MCF 10A (cell line): ENCODE measurements around the gene PRRT1B. TPM values are rescaled to one million over a fixed set of nuclear protein-coding genes. Genes with fewer than 3 reads are reported as not detected.

ENCODE experiments used
- BruUV-seq: library from RNA; stranded (reverse); fragments of 400-500 nt; replicated peaks from 2 replicates; lab custom pipeline; 2021; lab: Mats Ljungman, UMichigan
- CTCF ChIA-PET: fragments of 300-600 bp; sonication (Branson Sonifier 250); formaldehyde crosslinking; extraction: SDS; loops from one replicate; lab custom pipeline; 2021; ENCODE audit warnings: antibody characterized with exemption, inconsistent platforms; lab: Yijun Ruan, JAX
- POLR2A ChIA-PET: fragments of 300-600, 350-650 bp; sonication (Branson Sonifier 250); formaldehyde crosslinking; extraction: SDS; loops from one replicate; lab custom pipeline; 2020; ENCODE audit warnings: antibody characterized with exemption, inconsistent platforms; lab: Yijun Ruan, JAX
- DNase-seq: peaks from one replicate; pipeline ENCODE4 v3.0.0-alpha.2; 2018; ENCODE audit not compliant: unreplicated experiment
- H3K27ac Mint-ChIP-seq: one replicate; pipeline ENCODE4 v1.8.0; 2022; ENCODE audit warnings: mild to moderate bottlenecking, low read depth, mixed read lengths; ENCODE audit not compliant: unreplicated experiment
- H3K27me3 Mint-ChIP-seq: one replicate; pipeline ENCODE4 v1.8.0; 2022; ENCODE audit warnings: mixed read lengths; ENCODE audit not compliant: insufficient read depth, unreplicated experiment
- H3K36me3 Mint-ChIP-seq: one replicate; pipeline ENCODE4 v1.8.0; 2022; ENCODE audit warnings: mild to moderate bottlenecking, moderate library complexity, mixed read lengths; ENCODE audit not compliant: insufficient read depth, unreplicated experiment
- H3K4me1 Mint-ChIP-seq: one replicate; pipeline ENCODE4 v1.8.0; 2022; ENCODE audit warnings: mixed read lengths; ENCODE audit not compliant: insufficient read depth, unreplicated experiment
- H3K4me3 Mint-ChIP-seq: one replicate; pipeline ENCODE4 v1.8.0; 2022; ENCODE audit warnings: mild to moderate bottlenecking, moderate library complexity, mixed read lengths; ENCODE audit not compliant: unreplicated experiment
- H3K9me3 Mint-ChIP-seq: one replicate; pipeline ENCODE4 v1.8.0; 2022; ENCODE audit warnings: mixed read lengths; ENCODE audit not compliant: unreplicated experiment
- intact Hi-C: fragments of 100-400 bp; cut with micrococcal nuclease; formaldehyde crosslinking; loops from 2 replicates; pipeline ENCODE4 v1.14.1; 2022
- total RNA-seq: library from RNA; stranded (reverse); gene quantifications from 2 replicates; pipeline ENCODE4 v1.2.3, GENCODE V29; 2022
- TF ChIP-seq, protein P1 (sequence below): fragments of 200-600 bp; IDR thresholded peaks from one replicate; pipeline ENCODE4 v1.8.0; 2022; ENCODE audit warnings: antibody characterized with exemption, mild to moderate bottlenecking; ENCODE audit not compliant: unreplicated experiment

Gene PRRT1B
- total RNA-seq, 1 experiment from 2014 or later = not detected

DNA sequence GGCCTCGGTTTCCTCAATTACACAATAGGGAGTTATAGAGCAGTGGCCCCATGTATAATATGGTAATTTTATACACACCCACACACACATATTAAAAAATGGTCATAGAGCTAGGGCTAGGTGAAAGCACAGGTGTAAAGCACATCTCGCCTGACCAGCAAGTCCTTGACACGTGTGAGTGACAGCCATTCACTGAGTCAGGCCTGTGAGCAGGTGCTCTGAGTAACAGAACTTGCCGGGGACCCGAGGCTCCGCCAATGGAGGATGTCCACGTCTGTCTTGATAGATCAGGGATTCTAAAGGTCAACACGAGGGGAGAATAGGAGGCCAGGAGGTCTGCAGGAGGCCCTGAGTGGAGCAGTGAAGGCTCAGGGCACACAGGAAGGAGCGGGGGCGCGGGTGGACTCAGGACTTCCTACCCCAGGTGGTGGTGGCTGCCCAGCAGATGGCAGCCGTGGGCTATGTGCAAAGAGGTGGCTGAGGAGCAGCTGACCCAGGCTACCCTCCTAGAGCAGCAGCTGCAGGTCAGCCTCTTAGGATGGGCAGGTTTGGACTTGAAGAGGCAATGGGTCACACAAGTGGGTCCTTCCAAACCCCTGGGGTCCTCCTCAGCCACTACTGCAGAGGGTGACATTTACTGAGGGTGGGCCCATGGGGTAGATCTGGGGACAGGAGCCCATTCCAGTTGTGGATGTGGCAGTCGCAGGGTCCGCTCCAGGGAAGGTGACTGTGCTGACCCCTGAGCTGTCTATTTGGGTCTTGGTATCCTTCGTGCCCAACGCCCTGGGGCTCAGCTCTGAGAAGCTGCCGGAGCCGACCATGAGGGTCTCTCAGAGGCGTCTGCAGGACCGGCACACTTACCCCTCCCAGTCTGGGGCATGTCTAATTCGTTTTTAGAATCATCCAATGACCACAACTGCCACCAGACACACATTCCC is 45.9 kb downstream of the PRRT1B start:
- DNase-seq = peak; percentile 77
- intact Hi-C loops = loop anchor here (1.0 to 5.0 kb wide), 3 partner anchors 41 to 156 kb away; partner anchors contain the start of gene RAPGEF1
- Mint-ChIP-seq H3K9me3 (no peaks in the 10 kb centered on the region), H3K36me3 (peaks cover 7% of the 10 kb centered on the region), H3K27me3 (no peaks in the 10 kb centered on the region), H3K4me1 (peaks cover 4% of the 10 kb centered on the region), H3K4me3 (no peak overlapping the region), H3K27ac (no peak overlapping the region)
- CTCF ChIA-PET = interaction anchor here (0.6 to 9.4 kb wide), 30 partner anchors 11 to 944 kb away, joined by 3 to 151 read pairs (median 3); partner anchors contain the start of gene RAPGEF1
- POLR2A ChIA-PET = interaction anchor here (0.6 to 2.2 kb wide), 4 partner anchors 18 to 155 kb away, joined by 3 to 6 read pairs (median 4); no protein-coding TSS in a partner anchor
- no TSS peak for BruUV-seq
- TF ChIP-seq, protein P1, sequence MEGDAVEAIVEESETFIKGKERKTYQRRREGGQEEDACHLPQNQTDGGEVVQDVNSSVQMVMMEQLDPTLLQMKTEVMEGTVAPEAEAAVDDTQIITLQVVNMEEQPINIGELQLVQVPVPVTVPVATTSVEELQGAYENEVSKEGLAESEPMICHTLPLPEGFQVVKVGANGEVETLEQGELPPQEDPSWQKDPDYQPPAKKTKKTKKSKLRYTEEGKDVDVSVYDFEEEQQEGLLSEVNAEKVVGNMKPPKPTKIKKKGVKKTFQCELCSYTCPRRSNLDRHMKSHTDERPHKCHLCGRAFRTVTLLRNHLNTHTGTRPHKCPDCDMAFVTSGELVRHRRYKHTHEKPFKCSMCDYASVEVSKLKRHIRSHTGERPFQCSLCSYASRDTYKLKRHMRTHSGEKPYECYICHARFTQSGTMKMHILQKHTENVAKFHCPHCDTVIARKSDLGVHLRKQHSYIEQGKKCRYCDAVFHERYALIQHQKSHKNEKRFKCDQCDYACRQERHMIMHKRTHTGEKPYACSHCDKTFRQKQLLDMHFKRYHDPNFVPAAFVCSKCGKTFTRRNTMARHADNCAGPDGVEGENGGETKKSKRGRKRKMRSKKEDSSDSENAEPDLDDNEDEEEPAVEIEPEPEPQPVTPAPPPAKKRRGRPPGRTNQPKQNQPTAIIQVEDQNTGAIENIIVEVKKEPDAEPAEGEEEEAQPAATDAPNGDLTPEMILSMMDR = peak; percentile 80

DNA sequence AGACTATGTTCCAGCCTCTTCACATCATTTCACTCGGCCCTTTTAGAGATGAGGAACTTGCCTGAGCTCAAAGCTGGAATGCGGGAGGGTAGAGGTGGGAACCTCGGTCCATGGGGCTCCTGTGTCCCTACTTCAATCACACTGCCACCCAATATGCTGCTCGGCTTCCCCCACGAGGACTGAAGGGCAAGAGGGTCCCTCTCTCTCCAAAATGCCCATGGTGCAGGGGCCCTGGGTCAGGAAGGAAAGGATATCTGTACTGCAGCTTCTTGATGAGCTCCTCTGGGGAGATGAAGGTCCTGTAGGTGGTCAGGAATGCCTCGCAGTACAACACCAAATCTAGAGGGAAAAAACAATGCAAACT is 46.5 kb downstream of the PRRT1B start:
- Mint-ChIP-seq H3K4me3 (no peak overlapping the region), H3K9me3 (no peaks in the 10 kb centered on the region), H3K27me3 (no peaks in the 10 kb centered on the region), H3K4me1 (peaks cover 4% of the 10 kb centered on the region), H3K36me3 (peaks cover 7% of the 10 kb centered on the region), H3K27ac (no peak overlapping the region)
- no TSS peak for BruUV-seq
- ChIA-PET POLR2A (interaction anchor here (0.6 to 2.2 kb wide), 4 partner anchors 17 to 154 kb away, joined by 3 to 6 read pairs (median 4); no protein-coding TSS in a partner anchor), CTCF (interaction anchor here (0.6 to 9.4 kb wide), 28 partner anchors 11 to 661 kb away, joined by 3 to 151 read pairs (median 3); partner anchors contain the start of gene RAPGEF1)
- intact Hi-C loops = loop anchor here (1.0 to 5.0 kb wide), 3 partner anchors 40 to 155 kb away; partner anchors contain the start of gene RAPGEF1
- DNase-seq = no peak
- TF ChIP-seq, protein P1 = no peak

GRCh38 chr9:131593091-131593820 is 47.9 kb downstream of the PRRT1B start:
- H3K9me3 Mint-ChIP-seq = no peaks in the 10 kb centered on the region
- H3K36me3 Mint-ChIP-seq = peaks cover 20% of the 10 kb centered on the region
- TF ChIP-seq, protein P1 = no peak
- peaks cover 4% of the 10 kb centered on the region for H3K4me1 Mint-ChIP-seq
- H3K4me3 Mint-ChIP-seq = no peak overlapping the region
- no TSS peak for BruUV-seq
- H3K27me3 Mint-ChIP-seq = no peaks in the 10 kb centered on the region
- H3K27ac Mint-ChIP-seq = no peak overlapping the region
- intact Hi-C loops = loop anchor here (5.0 kb wide), 1 partner anchor 39 kb away; no protein-coding TSS in a partner anchor
- ChIA-PET POLR2A (no interaction called here), CTCF (interaction anchor here (9.4 kb wide), 1 partner anchor 152 kb away, joined by 151 read pairs; the partner anchor contains the start of gene RAPGEF1)
- peak; percentile 8 for DNase-seq
